NK-92 treated with Interleukin-12 subunit alpha and Interleukin-12 subunit beta, amount 100 ng/mL, for 24 hours (cell line): ENCODE results near the gene CPB1.

Experiments
- DNase-seq: peaks from one replicate; lab custom pipeline; 2025; lab: John Stamatoyannopoulos, UW

CPB1 gene

DNA sequence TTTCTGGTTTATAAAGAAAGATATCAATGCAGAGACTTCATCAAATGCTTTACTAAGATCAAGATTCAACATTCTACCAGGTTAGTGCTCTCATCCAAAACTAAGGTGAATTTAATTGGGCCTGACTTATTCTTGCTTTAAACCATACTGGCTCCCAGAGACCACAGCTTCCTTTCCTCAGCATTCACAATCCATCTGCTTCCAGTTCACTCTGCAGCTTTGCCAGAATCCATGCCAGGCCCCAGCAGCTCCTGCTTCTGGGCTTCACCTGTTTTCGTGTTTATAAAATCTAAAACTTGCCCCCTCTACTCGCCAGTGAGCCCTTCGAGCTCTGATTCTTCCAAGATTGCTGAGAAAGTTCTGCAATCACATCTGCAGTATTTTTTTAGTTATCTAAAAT, 2.3 kb downstream of the CPB1 start:
- no peak for DNase-seq

DNA sequence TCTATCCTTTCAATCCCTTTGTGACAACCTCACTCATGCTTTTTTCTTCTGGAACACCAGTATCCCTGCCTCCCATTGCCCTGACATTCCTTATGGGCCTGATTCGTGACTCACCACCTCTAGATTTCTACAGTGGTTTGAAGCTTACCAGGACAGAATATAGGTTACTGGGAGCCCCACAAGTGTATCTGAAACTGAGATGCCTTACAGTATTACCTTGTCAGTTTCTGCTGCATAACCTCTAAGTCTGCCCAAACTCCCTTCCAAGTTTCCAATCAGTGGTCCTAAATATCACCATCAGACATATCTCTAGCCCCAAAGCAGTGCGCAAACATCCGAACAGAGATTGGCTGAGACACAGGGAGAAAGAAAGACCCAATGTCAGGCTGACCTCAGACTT, 5.6 kb downstream of the CPB1 start:
- no peak for DNase-seq

DNA sequence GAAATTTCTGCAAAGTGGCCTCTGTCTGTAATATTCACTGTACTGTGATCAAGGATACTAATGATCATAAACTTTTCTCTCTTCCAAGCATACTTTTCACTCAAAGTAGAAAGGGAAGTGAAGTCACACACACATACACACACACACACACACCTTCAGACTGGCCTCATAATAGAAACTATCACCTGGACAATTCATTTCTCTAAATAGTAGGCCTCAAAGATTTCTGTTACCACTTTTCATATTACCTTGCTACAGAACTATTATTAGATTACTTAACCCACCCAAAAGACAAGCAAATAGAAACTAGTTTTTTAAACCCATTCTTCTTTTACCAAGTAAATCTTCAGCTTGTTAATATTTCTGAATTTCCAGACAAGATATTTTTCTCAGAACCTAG, 12.2 kb downstream of the CPB1 start:
- no peak for DNase-seq

- DNase-seq = no peak
Measured at GRCh38 chr3:148840451-148840850, 12.8 kb downstream of the CPB1 start.

GRCh38 chr3:148845756-148846395, 18.3 kb downstream of the CPB1 start:
- no peak for DNase-seq

GRCh38 chr3:148847351-148847750, 19.7 kb downstream of the CPB1 start:
- no peak for DNase-seq

- no peak for DNase-seq
Measured at GRCh38 chr3:148848410-148848809, 20.8 kb downstream of the CPB1 start.

GRCh38 chr3:148852271-148852992, 24.8 kb downstream of the CPB1 start:
- no peak for DNase-seq

- DNase-seq = no peak
Measured at GRCh38 chr3:148853076-148853475, 25.5 kb downstream of the CPB1 start.

DNA sequence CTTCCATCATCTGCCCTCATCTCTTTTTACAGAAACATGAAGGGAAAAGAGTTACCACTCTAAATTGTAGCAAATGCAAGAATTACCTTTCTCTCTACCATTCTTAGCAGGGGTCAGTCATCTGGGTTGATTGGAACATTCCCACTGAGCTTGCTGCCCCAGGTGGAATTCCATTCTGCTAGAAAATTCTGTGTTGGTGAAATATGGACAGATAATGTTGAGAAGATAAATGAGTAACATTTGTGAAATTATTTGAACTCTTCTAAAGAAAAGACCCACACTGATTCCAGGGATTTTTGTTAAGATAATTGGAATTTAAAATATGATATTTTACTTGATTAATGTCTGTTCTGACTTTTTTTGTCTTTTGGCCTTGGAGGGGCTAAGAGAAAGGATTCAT, 26.4 kb downstream of the CPB1 start:
- no peak for DNase-seq

GRCh38 chr3:148856384-148856783, 28.8 kb downstream of the CPB1 start:
- no peak for DNase-seq

DNA sequence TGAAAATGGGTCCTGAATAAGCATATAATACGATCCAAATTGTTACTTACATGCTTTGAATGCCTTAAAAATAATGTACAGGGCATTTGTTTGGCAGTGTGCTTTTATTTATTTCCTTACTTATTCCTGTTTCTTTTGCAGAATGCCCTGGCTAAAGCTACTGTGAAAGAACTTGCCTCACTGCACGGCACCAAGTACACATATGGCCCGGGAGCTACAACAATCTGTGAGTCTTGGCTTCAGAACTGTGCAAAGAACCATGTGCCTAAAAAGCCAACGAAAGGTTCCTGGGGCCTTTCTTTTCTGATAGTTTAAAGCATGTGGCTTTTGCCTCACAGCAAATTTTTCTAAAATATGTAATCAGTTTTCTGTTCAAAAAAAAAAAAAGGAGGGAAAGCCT, 29.7 kb downstream of the CPB1 start:
- DNase-seq = no peak

- DNase-seq = no peak
Measured at GRCh38 chr3:148861277-148861869, 33.8 kb downstream of the CPB1 start.

GRCh38 chr3:148863297-148863696, 35.7 kb downstream of the CPB1 start:
- DNase-seq = no peak

DNA sequence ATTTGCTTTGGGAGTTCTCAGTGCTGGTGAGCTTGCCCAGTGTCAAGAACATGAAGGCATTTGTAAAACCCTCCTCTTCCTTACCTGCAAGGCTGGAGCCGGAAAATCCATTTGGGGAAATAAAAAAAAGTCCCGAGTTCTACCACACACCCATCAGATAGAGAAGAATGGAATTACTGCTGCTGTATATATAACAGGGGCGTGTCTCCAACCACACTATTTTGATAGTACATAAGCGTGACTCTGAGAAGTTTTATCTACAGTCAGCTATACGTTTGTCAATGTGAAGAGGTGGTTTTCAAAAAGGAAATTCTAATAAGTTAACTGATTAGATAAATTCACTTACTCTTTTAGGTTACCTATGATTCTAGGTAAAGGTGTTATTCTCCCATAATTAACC, 36.2 kb downstream of the CPB1 start:
- no peak for DNase-seq

DNA sequence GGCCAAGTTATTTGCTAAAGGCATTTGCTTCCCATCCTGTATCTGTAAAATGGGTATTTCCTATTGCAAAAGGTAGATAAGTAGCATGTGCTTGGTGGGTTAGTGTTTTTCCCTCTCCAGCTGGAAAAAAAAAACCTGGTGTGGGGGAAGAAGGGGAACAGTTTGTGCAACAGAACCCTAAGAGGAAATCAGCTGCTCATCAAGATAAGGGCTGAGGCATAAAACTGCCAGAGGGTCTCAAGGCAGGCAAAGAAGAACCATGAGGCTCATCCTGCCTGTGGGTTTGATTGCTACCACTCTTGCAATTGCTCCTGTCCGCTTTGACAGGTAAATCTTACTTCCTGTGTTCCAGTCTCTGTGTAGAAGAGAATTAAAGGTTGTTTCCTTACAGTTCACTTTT, 37.4 kb downstream of the CPB1 start, which contains the start of gene CPA3:
TSS of gene CPA3 (plus strand) at position 248 of the 400 bp plus-strand sequence. CDS start at position 260, 12 bp downstream.
- DNase-seq = no peak

DNA sequence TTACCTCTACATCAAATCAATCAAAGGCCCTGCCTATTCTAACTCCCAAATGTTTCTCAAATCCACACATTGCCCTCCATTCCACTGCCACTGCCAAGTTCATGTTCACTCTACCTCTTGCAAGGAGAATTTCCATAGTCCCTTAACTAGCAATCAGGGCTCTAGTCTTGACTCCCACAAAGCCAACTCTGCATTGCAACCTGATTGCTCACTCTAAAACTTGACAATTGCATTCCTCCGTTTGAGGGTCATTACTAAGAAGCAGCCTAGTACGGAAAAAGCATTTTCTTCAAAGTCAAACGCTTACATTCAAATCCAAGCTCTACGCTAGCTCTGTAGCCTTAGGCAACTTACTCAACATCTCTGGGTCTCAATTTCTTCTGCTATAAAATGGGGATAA, 38.6 kb downstream of the CPB1 start:
- no peak for DNase-seq

DNA sequence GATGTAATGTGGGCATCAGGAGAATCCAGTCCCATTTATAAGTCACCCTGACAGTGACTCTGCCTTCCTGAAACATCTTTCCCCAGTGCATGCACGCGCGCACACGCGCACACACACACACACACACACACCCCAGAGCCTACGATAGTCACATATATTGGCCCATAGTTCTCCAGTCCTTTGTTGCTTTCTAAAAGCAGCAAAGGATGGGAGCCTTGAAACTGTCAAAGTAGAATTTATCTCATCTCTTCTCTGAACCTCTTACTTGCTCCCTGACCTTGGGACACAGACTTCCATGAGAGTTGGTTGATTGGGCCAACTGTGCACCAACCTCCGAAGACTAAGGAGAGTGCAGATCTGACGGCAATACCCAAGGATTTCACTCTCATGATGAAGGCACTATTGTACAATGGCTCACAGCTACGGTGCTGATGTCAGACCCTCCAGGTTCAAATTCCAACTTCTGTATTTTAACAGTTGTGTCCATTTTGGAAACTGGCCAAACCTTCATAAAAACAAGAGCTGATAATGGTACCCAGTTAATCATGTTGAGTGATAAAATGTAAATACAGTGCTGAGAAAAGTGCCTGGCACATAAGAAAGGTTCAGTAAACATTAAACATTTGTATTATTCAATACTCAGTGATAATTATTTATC, 45.8 kb downstream of the CPB1 start:
- DNase-seq = no peak

- no peak for DNase-seq
Measured at GRCh38 chr3:148873977-148874376, 46.4 kb downstream of the CPB1 start.

- no peak for DNase-seq
Measured at GRCh38 chr3:148878095-148878494, 50.5 kb downstream of the CPB1 start.

GRCh38 chr3:148879256-148879655, 51.6 kb downstream of the CPB1 start:
- no peak for DNase-seq

- DNase-seq = no peak
Measured at GRCh38 chr3:148880681-148881080, 53.1 kb downstream of the CPB1 start.

GRCh38 chr3:148881286-148881685, 53.7 kb downstream of the CPB1 start:
- no peak for DNase-seq
